AG04450 (cell line): ENCODE results near the gene CD44. TPM values are rescaled to one million over a fixed set of nuclear protein-coding genes. Genes with fewer than 3 reads are reported as not detected.
"Not testable (repeated sequence)": the region's sequence is repeated elsewhere in the genome, so short reads cannot be mapped to it uniquely, and the experiment has no call there.

Source experiments
- CTCF ChIA-PET: fragments of 300-600, 350-600 bp; formaldehyde crosslinking; extraction: SDS; loops from one replicate; lab custom pipeline; 2022; ENCODE audit warnings: antibody characterized with exemption, inconsistent platforms; lab: Charles Lee
- POLR2A ChIA-PET: fragments of 350-600 bp; formaldehyde crosslinking; extraction: SDS; loops from one replicate; lab custom pipeline; 2021; ENCODE audit warnings: antibody characterized with exemption, inconsistent platforms; lab: Yijun Ruan, JAX
- DNase-seq: peaks from one replicate; pipeline ENCODE4 v3.0.0-alpha.2; 2011; ENCODE audit warnings: low read depth, low spot score
- H3K27ac ChIP-seq: one replicate; pipeline ENCODE4 v1.5.1; 2012; ENCODE audit warnings: low read depth, low read length, control low read depth
- H3K27me3 ChIP-seq: one replicate; pipeline ENCODE4 v1.6.0; 2012; ENCODE audit warnings: low read length; ENCODE audit not compliant: control insufficient read depth, insufficient read depth
- H3K4me3 ChIP-seq: 2 replicates; pipeline ENCODE4 v1.5.1; 2011; ENCODE audit warnings: mild to moderate bottlenecking, low read depth, low read length, control low read depth
- H3K9me3 ChIP-seq: 2 replicates; pipeline ENCODE4 v1.5.1; 2012; ENCODE audit warnings: low read length; ENCODE audit not compliant: control insufficient read depth, insufficient read depth
- CTCF ChIP-seq: IDR thresholded peaks from 2 replicates; pipeline ENCODE4 v1.5.1; 2011; ENCODE audit warnings: low read depth, low read length, control low read depth, inconsistent platforms
- polyA plus RNA-seq: library from polyadenylated mRNA; depleted of rRNA; stranded (reverse); fragments of >200 nt; gene quantifications from 2 replicates; pipeline ENCODE4 v1.2.3, GENCODE V29; 2011

The CD44 gene
- polyA plus RNA-seq, 1 experiment = 1,817 TPM

GRCh38 chr11:35225946-35226520 lies 87.1 kb downstream of the CD44 start:
- CTCF ChIA-PET = no interaction called here
- Histone ChIP-seq H3K27ac (no peak overlapping the region), H3K9me3 (no peaks in the 10 kb centered on the region), H3K4me3 (no peak overlapping the region), H3K27me3 (no peaks in the 10 kb centered on the region)
- no peak for TF ChIP-seq CTCF
- POLR2A ChIA-PET = no interaction called here
- DNase-seq = no peak

- DNase-seq, H3K27ac ChIP-seq, CTCF ChIA-PET, H3K4me3 ChIP-seq, H3K27me3 ChIP-seq, H3K9me3 ChIP-seq: not testable (repeated sequence)
- POLR2A ChIA-PET = interaction anchor here (0.7 kb wide), 1 partner anchor 141 kb away, joined by 7 read pairs; no protein-coding TSS in a partner anchor
These were observed 87.8 kb downstream of the CD44 start for GRCh38 chr11:35226756-35227155.

- CTCF ChIA-PET = no interaction called here
- H3K9me3 ChIP-seq = no peaks in the 10 kb centered on the region
These were observed 88.8 kb downstream of the CD44 start for GRCh38 chr11:35227576-35228327.

GRCh38 chr11:35228328-35228725 lies 89.4 kb downstream of the CD44 start:
- no peak for DNase-seq
- no peak for TF ChIP-seq CTCF
- Histone ChIP-seq H3K4me3 (no peak overlapping the region), H3K9me3 (no peaks in the 10 kb centered on the region), H3K27me3 (no peaks in the 10 kb centered on the region), H3K27ac (no peak overlapping the region)
- ChIA-PET POLR2A (no interaction called here), CTCF (no interaction called here)

More at GRCh38 chr11:35227576-35228327, 88.8 kb downstream of the CD44 start:
- POLR2A ChIA-PET = no interaction called here
- no peak overlapping the region for H3K27ac ChIP-seq
- H3K27me3 ChIP-seq = no peaks in the 10 kb centered on the region
- H3K4me3 ChIP-seq = no peak overlapping the region
- no peak for TF ChIP-seq CTCF
- no peak for DNase-seq

- Histone ChIP-seq H3K27me3 (no peaks in the 10 kb centered on the region), H3K27ac (no peak overlapping the region), H3K4me3 (no peak overlapping the region), H3K9me3 (peaks cover 3% of the 10 kb centered on the region; the same call in 1 of the 2 replicates)
- POLR2A ChIA-PET = interaction anchor here (0.7 kb wide), 2 partner anchors 14 to 1887 kb away, joined by 4 read pairs; no protein-coding TSS in a partner anchor
- CTCF ChIA-PET = interaction anchor here (0.6 kb wide), 1 partner anchor 902 kb away, joined by 5 read pairs; no protein-coding TSS in a partner anchor
- no peak for DNase-seq
- TF ChIP-seq CTCF = no peak
These were observed 91.4 kb downstream of the CD44 start for GRCh38 chr11:35230388-35230787.
